ENCODE results near the gene COL18A1. TPM values are rescaled to one million over a fixed set of nuclear protein-coding genes. Genes with fewer than 3 reads are reported as not detected.

The COL18A1 gene
- total RNA-seq, 1 experiment from 2014 or later = 77.0 TPM

- ChIA-PET POLR2A (ENCODE audit: unreplicated experiment) (interaction anchor here (0.6 kb wide), 1 partner anchor 79 kb away, joined by 5 read pairs; no protein-coding TSS in a partner anchor), CTCF (no interaction called here)
- Histone ChIP-seq H3K4me1 (ENCODE audit: insufficient read depth, low read length) (no peaks in the 10 kb centered on the region), H3K4me3 (ENCODE audit: low read length) (no peak overlapping the region), H3K9ac (ENCODE audit: low read length) (no peak overlapping the region), H3K27me3 (ENCODE audit: low read length) (no peaks in the 10 kb centered on the region), H3K79me2 (ENCODE audit: low read length) (peaks cover 19% of the 10 kb centered on the region; the same call in 1 of the 2 replicates), H3K36me3 (ENCODE audit: low read depth, low read length) (no peaks in the 10 kb centered on the region), H2AFZ (ENCODE audit: low read length) (no peak overlapping the region), H4K20me1 (ENCODE audit: low read length) (0 out of 2 replicates have a peak, but pooled peaks cover 7% of the 10 kb centered on the region), H3K9me3 (ENCODE audit: low read length) (no peaks in the 10 kb centered on the region), H3K4me2 (ENCODE audit: low read length) (no peak overlapping the region), H3F3A (ENCODE audit: low read length, unreplicated experiment) (no peaks in the 10 kb centered on the region), H3K27ac (ENCODE audit: low read length) (no peak overlapping the region), H3K9me2 (replicated peaks; ENCODE audit: low read length) (no peaks in the 10 kb centered on the region)
- TF ChIP-seq CTCF (conservative IDR thresholded peaks at IDR 0.05; ENCODE audit: low read depth, low read length) (no peak), EZH2 (IDR thresholded peaks at IDR 0.05; ENCODE audit: low read length, unreplicated experiment) (no peak), EZH2phosphoT487 (IDR thresholded peaks at IDR 0.05; ENCODE audit: borderline replicate concordance, low read length) (no peak)
- intact Hi-C loops (cut with micrococcal nuclease) = no loop called here
- DNase-seq (no peak), ATAC-seq (no peak)
- BruUV-seq (replicated peaks) = no TSS peak
These were observed 10.4 kb downstream of the COL18A1 start for GRCh38 chr21:45415188-45415942.

- ATAC-seq = no peak
- Histone ChIP-seq H3K9me3 (ENCODE audit: low read length) (no peaks in the 10 kb centered on the region), H3K36me3 (ENCODE audit: low read depth, low read length) (no peaks in the 10 kb centered on the region), H4K20me1 (ENCODE audit: low read length) (0 out of 2 replicates have a peak, but pooled peaks cover 10% of the 10 kb centered on the region), H3K4me2 (ENCODE audit: low read length) (no peak overlapping the region), H3K9ac (ENCODE audit: low read length) (no peak overlapping the region), H3K27me3 (ENCODE audit: low read length) (no peaks in the 10 kb centered on the region), H3K4me1 (ENCODE audit: insufficient read depth, low read length) (no peaks in the 10 kb centered on the region), H3K9me2 (replicated peaks; ENCODE audit: low read length) (no peaks in the 10 kb centered on the region), H3K79me2 (ENCODE audit: low read length) (peaks cover 15% of the 10 kb centered on the region; the same call in 1 of the 2 replicates), H3K27ac (ENCODE audit: low read length) (no peak overlapping the region), H2AFZ (ENCODE audit: low read length) (no peak overlapping the region), H3F3A (ENCODE audit: low read length, unreplicated experiment) (no peaks in the 10 kb centered on the region), H3K4me3 (ENCODE audit: low read length) (no peak overlapping the region)
- no TSS peak for BruUV-seq (replicated peaks)
- ChIA-PET CTCF (no interaction called here), POLR2A (ENCODE audit: unreplicated experiment) (no interaction called here)
- no peak for DNase-seq
- no peak for TF ChIP-seq EZH2 (IDR thresholded peaks at IDR 0.05; ENCODE audit: low read length, unreplicated experiment)
- TF ChIP-seq CTCF (conservative IDR thresholded peaks at IDR 0.05; ENCODE audit: low read depth, low read length) = no peak
- no peak for TF ChIP-seq EZH2phosphoT487 (IDR thresholded peaks at IDR 0.05; ENCODE audit: borderline replicate concordance, low read length)
- intact Hi-C loops (cut with micrococcal nuclease) = no loop called here
These were observed 11.1 kb downstream of the COL18A1 start for GRCh38 chr21:45415943-45416611.

GRCh38 chr21:45416620-45417019 is 11.7 kb downstream of the COL18A1 start:
- BruUV-seq (replicated peaks) = no TSS peak
- H3K9me3 ChIP-seq (ENCODE audit: low read length) = no peaks in the 10 kb centered on the region
- H3K4me2 ChIP-seq (ENCODE audit: low read length) = no peak overlapping the region
- ChIA-PET CTCF (no interaction called here), POLR2A (ENCODE audit: unreplicated experiment) (no interaction called here)
- H2AFZ ChIP-seq (ENCODE audit: low read length) = no peak overlapping the region
- no peaks in the 10 kb centered on the region for H3K9me2 ChIP-seq (replicated peaks; ENCODE audit: low read length)
- 0 out of 2 replicates have a peak, but pooled peaks cover 12% of the 10 kb centered on the region for H3K79me2 ChIP-seq (ENCODE audit: low read length)
- H3K4me3 ChIP-seq (ENCODE audit: low read length) = no peak overlapping the region
- no peaks in the 10 kb centered on the region for H3K36me3 ChIP-seq (ENCODE audit: low read depth, low read length)
- DNase-seq = no peak
- ATAC-seq = no peak
- TF ChIP-seq EZH2phosphoT487 (IDR thresholded peaks at IDR 0.05; ENCODE audit: borderline replicate concordance, low read length) = no peak
- no peak for TF ChIP-seq EZH2 (IDR thresholded peaks at IDR 0.05; ENCODE audit: low read length, unreplicated experiment)
- TF ChIP-seq CTCF (conservative IDR thresholded peaks at IDR 0.05; ENCODE audit: low read depth, low read length) = no peak
- H3K9ac ChIP-seq (ENCODE audit: low read length) = no peak overlapping the region
- 0 out of 2 replicates have a peak, but pooled peaks cover 10% of the 10 kb centered on the region for H4K20me1 ChIP-seq (ENCODE audit: low read length)
- intact Hi-C loops (cut with micrococcal nuclease) = no loop called here
- no peak overlapping the region for H3K27ac ChIP-seq (ENCODE audit: low read length)
- no peaks in the 10 kb centered on the region for H3F3A ChIP-seq (ENCODE audit: low read length, unreplicated experiment)
- no peaks in the 10 kb centered on the region for H3K4me1 ChIP-seq (ENCODE audit: insufficient read depth, low read length)
- H3K27me3 ChIP-seq (ENCODE audit: low read length) = no peaks in the 10 kb centered on the region
